ENCODE measurements around the gene STPG2. TPM values are rescaled to one million over a fixed set of nuclear protein-coding genes. Genes with fewer than 3 reads are reported as not detected.

STPG2 gene
- total and polyA plus RNA-seq, 2 of the 4 experiments (the other 2 are of a cell fraction), result not detected

DNA sequence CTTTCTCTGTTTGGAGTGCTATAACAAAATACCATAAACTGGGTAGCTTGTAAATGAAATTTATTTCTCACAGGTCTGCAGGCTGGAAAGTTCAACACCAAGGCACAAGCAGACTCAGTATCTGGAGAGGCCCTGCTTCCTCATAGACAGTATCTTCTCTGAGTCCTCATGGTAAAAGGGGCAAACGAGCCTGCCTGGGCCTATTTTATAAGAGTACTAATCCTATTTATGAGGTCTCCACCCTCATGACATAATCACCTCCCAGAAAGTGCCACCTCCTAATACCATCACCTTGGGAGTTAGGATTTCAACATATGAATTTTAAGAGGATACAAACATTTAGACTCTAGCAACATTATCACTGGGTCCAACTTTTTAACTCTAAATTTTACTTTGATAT lies 200.3 kb downstream of the STPG2 start:
- CTCF ChIA-PET, result no interaction called here
- no peak overlapping the region for H3K4me3 ChIP-seq (ENCODE audit: insufficient read depth, low read depth, low read length)
- in situ Hi-C loops (cut with MboI; ENCODE audit: low sequenced_read_pairs), result no loop called here

More for the DNA sequence above, 200.3 kb downstream of the STPG2 start:
- H3K14ac ChIP-seq (replicated peaks; ENCODE audit: low read depth, low read length), result no peak overlapping the region
- no peak overlapping the region for H2BK20ac ChIP-seq (ENCODE audit: low read depth, low read length)
- no peak overlapping the region for H2BK120ac ChIP-seq (ENCODE audit: low read depth, low read length)
- no peak overlapping the region for H2AK5ac ChIP-seq (ENCODE audit: low read depth, low read length)
- no peak for TF ChIP-seq CEBPB (IDR thresholded peaks at IDR 0.05; ENCODE audit: low read depth, low read length)
- TF ChIP-seq, protein P1, sequence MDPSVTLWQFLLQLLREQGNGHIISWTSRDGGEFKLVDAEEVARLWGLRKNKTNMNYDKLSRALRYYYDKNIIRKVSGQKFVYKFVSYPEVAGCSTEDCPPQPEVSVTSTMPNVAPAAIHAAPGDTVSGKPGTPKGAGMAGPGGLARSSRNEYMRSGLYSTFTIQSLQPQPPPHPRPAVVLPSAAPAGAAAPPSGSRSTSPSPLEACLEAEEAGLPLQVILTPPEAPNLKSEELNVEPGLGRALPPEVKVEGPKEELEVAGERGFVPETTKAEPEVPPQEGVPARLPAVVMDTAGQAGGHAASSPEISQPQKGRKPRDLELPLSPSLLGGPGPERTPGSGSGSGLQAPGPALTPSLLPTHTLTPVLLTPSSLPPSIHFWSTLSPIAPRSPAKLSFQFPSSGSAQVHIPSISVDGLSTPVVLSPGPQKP (IDR thresholded peaks at IDR 0.05; ENCODE audit: borderline replicate concordance, low read depth, low read length), result no peak
- TF ChIP-seq CHD1 (IDR thresholded peaks at IDR 0.05; ENCODE audit: low read depth, low read length), result no peak
- TF ChIP-seq, protein P2, sequence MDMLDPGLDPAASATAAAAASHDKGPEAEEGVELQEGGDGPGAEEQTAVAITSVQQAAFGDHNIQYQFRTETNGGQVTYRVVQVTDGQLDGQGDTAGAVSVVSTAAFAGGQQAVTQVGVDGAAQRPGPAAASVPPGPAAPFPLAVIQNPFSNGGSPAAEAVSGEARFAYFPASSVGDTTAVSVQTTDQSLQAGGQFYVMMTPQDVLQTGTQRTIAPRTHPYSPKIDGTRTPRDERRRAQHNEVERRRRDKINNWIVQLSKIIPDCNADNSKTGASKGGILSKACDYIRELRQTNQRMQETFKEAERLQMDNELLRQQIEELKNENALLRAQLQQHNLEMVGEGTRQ (IDR thresholded peaks at IDR 0.05; ENCODE audit: low read depth, low read length), result no peak
- no peak for TF ChIP-seq MAFK (IDR thresholded peaks at IDR 0.05; ENCODE audit: low read depth, low read length)
- TF ChIP-seq BHLHE40 (IDR thresholded peaks at IDR 0.05; ENCODE audit: low read depth, low read length), result no peak
- TF ChIP-seq SMC3 (IDR thresholded peaks at IDR 0.05; ENCODE audit: low read depth, low read length), result no peak
- TF ChIP-seq MXI1 (IDR thresholded peaks at IDR 0.05; ENCODE audit: borderline replicate concordance, low read depth, low read length), result no peak
- TF ChIP-seq RCOR1 (IDR thresholded peaks at IDR 0.05; ENCODE audit: insufficient replicate concordance, low read length), result no peak
- TF ChIP-seq, protein P3, sequence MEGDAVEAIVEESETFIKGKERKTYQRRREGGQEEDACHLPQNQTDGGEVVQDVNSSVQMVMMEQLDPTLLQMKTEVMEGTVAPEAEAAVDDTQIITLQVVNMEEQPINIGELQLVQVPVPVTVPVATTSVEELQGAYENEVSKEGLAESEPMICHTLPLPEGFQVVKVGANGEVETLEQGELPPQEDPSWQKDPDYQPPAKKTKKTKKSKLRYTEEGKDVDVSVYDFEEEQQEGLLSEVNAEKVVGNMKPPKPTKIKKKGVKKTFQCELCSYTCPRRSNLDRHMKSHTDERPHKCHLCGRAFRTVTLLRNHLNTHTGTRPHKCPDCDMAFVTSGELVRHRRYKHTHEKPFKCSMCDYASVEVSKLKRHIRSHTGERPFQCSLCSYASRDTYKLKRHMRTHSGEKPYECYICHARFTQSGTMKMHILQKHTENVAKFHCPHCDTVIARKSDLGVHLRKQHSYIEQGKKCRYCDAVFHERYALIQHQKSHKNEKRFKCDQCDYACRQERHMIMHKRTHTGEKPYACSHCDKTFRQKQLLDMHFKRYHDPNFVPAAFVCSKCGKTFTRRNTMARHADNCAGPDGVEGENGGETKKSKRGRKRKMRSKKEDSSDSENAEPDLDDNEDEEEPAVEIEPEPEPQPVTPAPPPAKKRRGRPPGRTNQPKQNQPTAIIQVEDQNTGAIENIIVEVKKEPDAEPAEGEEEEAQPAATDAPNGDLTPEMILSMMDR (conservative IDR thresholded peaks at IDR 0.05; ENCODE audit: low read depth, low read length), result no peak
- TF ChIP-seq RAD21 (IDR thresholded peaks at IDR 0.05; ENCODE audit: low read length), result no peak
- no peak for TF ChIP-seq POLR2A (IDR thresholded peaks at IDR 0.05; ENCODE audit: low read depth, low read length)
- no peak for TF ChIP-seq FOS (IDR thresholded peaks at IDR 0.05; ENCODE audit: low read depth, low read length)
- TF ChIP-seq RFX5 (IDR thresholded peaks at IDR 0.05; ENCODE audit: low read depth, low read length), result no peak
- no peak for TF ChIP-seq NFE2L2 (IDR thresholded peaks at IDR 0.05; ENCODE audit: low read depth, low read length)
- POLR2A ChIA-PET (ENCODE audit: unreplicated experiment), result no interaction called here
- peaks cover 12% of the 10 kb centered on the region for H3K9me3 ChIP-seq (ENCODE audit: control insufficient read depth, insufficient read depth, low read length)
- H2AK9ac ChIP-seq (replicated peaks; ENCODE audit: low read depth, low read length, poor library complexity), result no peak overlapping the region
- no peak overlapping the region for H4K5ac ChIP-seq (ENCODE audit: low read depth, low read length)
- no peak overlapping the region for H2BK15ac ChIP-seq (ENCODE audit: low read depth, low read length)
- H4K91ac ChIP-seq (ENCODE audit: insufficient read depth, low read depth, low read length), result no peak overlapping the region
- no peak overlapping the region for H3K4ac ChIP-seq (ENCODE audit: low read depth, low read length)
- no CpG with 5 or more reads among the region's 1 CpG for WGBS, 2 experiments (ENCODE audit: extremely low coverage in 2 of 2, insufficient read length in 1 of 2)
- no peak overlapping the region for H2AFZ ChIP-seq (replicated peaks; ENCODE audit: low read length, poor library complexity)
- no peak overlapping the region for H3K56ac ChIP-seq (ENCODE audit: extremely low read depth, insufficient read depth, low read length)
- H3K27me3 ChIP-seq (ENCODE audit: control insufficient read depth, insufficient read depth, low read length), result no peaks in the 10 kb centered on the region
- dilution Hi-C loops (cut with HindIII; ENCODE audit: low sequenced_read_pairs, unreplicated experiment) (no loop called here), intact Hi-C loops (cut with micrococcal nuclease) (no loop called here)
- no peaks in the 10 kb centered on the region for H3K79me1 ChIP-seq (ENCODE audit: low read depth in 1 of 2, low read length in 2 of 2)
- no peak overlapping the region for H3K18ac ChIP-seq (ENCODE audit: low read depth, low read length)
- no peak for DNase-seq
- no peak overlapping the region for H2BK5ac ChIP-seq (ENCODE audit: low read depth, low read length, poor library complexity, severe bottlenecking)
- no peak overlapping the region for H3K4me2 ChIP-seq (ENCODE audit: low read depth, low read length)
- no TSS peak for BruUV-seq (replicated peaks)
- H3K9ac ChIP-seq (ENCODE audit: low read depth, low read length), result no peak overlapping the region
- no peaks in the 10 kb centered on the region for H3K9me1 ChIP-seq (ENCODE audit: insufficient read depth, low read length)
- H3K27ac ChIP-seq (ENCODE audit: insufficient read depth, low read length), result no peak overlapping the region
- H3K36me3 ChIP-seq (ENCODE audit: control insufficient read depth, insufficient read depth, low read length), result no peaks in the 10 kb centered on the region
- H3K23ac ChIP-seq (ENCODE audit: low read depth, low read length), result no peak overlapping the region
- H4K20me1 ChIP-seq (ENCODE audit: insufficient read depth, low read length), result no peaks in the 10 kb centered on the region
- H4K8ac ChIP-seq (ENCODE audit: low read depth in 2 of 2, low read length in 2 of 2), result no peak overlapping the region
- H3K4me1 ChIP-seq (ENCODE audit: control insufficient read depth, insufficient read depth, low read length), result no peaks in the 10 kb centered on the region
- no peak for ATAC-seq (ENCODE audit: low read depth)
